Endothelial cell of umbilical vein (primary cell): ENCODE results near the gene FANCC. TPM values are rescaled to one million over a fixed set of nuclear protein-coding genes. Genes with fewer than 3 reads are reported as not detected.

ENCODE experiments used
- BruUV-seq: library from RNA; stranded (reverse); fragments of 400-500 nt; replicated peaks from 2 replicates; lab custom pipeline; 2021; lab: Mats Ljungman, UMichigan
- CTCF ChIA-PET: fragments of 300-600, 350-600 bp; sonication (Branson Sonifier 250); formaldehyde crosslinking; loops from one replicate; lab custom pipeline; 2021; ENCODE audit warnings: antibody characterized with exemption, inconsistent platforms; lab: Charles Lee
- POLR2A ChIA-PET: fragments of 300-600, 350-600 bp; sonication (Branson Sonifier 250); formaldehyde crosslinking; loops from one replicate; lab custom pipeline; 2021; ENCODE audit warnings: antibody characterized with exemption, inconsistent platforms; lab: Charles Lee
- DNase-seq: peaks from one replicate; pipeline ENCODE4 v3.0.0-alpha.2; 2011; ENCODE audit warnings: low read depth, low spot score
- FAIRE-seq: peaks from 2 replicates; lab custom pipeline; 2011; peaks lifted over from hg19 to GRCh38; lab: Jason Lieb, UNC
- H2AFZ ChIP-seq: 2 replicates; pipeline ENCODE4 v1.6.0; 2012; ENCODE audit warnings: low read depth, low read length, control low read depth, inconsistent platforms
- H3K27ac ChIP-seq: 2 replicates; pipeline ENCODE4 v1.5.1; 2011; ENCODE audit warnings: low read depth, mild to moderate bottlenecking, control low read depth, low read length, moderate library complexity; ENCODE audit not compliant: insufficient read depth
- H3K27me3 ChIP-seq, 2 experiments: 2 replicates each; pipeline versions ENCODE4 v1.6.0 to v1.6.1; 2011; ENCODE audit warnings: low read length in 2 of 2, mixed read lengths in 1 of 2; ENCODE audit not compliant: control insufficient read depth in 2 of 2, insufficient read depth in 2 of 2
- H3K36me3 ChIP-seq, 2 experiments: 2 replicates in 1 of 2; 3 replicates in 1 of 2; pipeline ENCODE4 v1.5.1; 2011; ENCODE audit warnings: low read length in 2 of 2, mild to moderate bottlenecking in 1 of 2, moderate library complexity in 1 of 2; ENCODE audit not compliant: control insufficient read depth in 2 of 2, insufficient read depth in 2 of 2; ENCODE audit errors: extremely low read depth in 1 of 2
- H3K4me1 ChIP-seq: 3 replicates; pipeline ENCODE4 v1.5.1; 2011; ENCODE audit warnings: mild to moderate bottlenecking, low read length; ENCODE audit not compliant: control insufficient read depth, insufficient read depth; ENCODE audit errors: extremely low read depth
- H3K4me2 ChIP-seq: 2 replicates; pipeline ENCODE4 v1.6.1; 2011; ENCODE audit warnings: low read length, control low read depth, mixed read lengths; ENCODE audit not compliant: insufficient read depth
- H3K4me3 ChIP-seq, 3 experiments: fragments of 200-600 bp in 1 of 3; sonication (generic), shearing (Covaris generic) in 1 of 3; replicated peaks in 1 of 3; 2 replicates each; pipeline ENCODE4 v1.5.1; 2011 to 2016; ENCODE audit warnings: control low read depth in 3 of 3, low read length in 3 of 3, mild to moderate bottlenecking in 2 of 3, inconsistent platforms in 1 of 3, low read depth in 1 of 3, moderate library complexity in 1 of 3; ENCODE audit not compliant: insufficient read depth in 1 of 3
- H3K79me2 ChIP-seq: 2 replicates; pipeline ENCODE4 v1.6.0; 2012; ENCODE audit warnings: low read length, inconsistent platforms; ENCODE audit not compliant: control insufficient read depth, insufficient read depth
- H3K9ac ChIP-seq: replicated peaks from 2 replicates; pipeline ENCODE3; 2011; ENCODE audit warnings: low read length, control low read depth; ENCODE audit not compliant: insufficient read depth; ENCODE audit errors: extremely low read depth
- H3K9me1 ChIP-seq: replicated peaks from 3 replicates; pipeline ENCODE4 v1.6.0; 2011; ENCODE audit warnings: mild to moderate bottlenecking, low read length; ENCODE audit not compliant: control insufficient read depth, insufficient read depth; ENCODE audit errors: extremely low read depth
- H3K9me3 ChIP-seq: replicated peaks from 2 replicates; pipeline ENCODE4 v1.5.1; 2012; ENCODE audit warnings: low read length, inconsistent platforms; ENCODE audit not compliant: control insufficient read depth, insufficient read depth
- H4K20me1 ChIP-seq: replicated peaks from 2 replicates; pipeline ENCODE3; 2011; ENCODE audit warnings: mild to moderate bottlenecking, low read length; ENCODE audit not compliant: control insufficient read depth, insufficient read depth; ENCODE audit errors: extremely low read depth
- CTCF ChIP-seq, 2 donors: IDR thresholded peaks; 1 replicate in 1 of 2; 2 replicates in 1 of 2; pipeline ENCODE4 v1.5.1; 2011; ENCODE audit warnings: low read length in 2 of 2, mild to moderate bottlenecking in 2 of 2, moderate library complexity in 2 of 2, control low read depth in 1 of 2, inconsistent platforms in 1 of 2, low read depth in 1 of 2; ENCODE audit not compliant: insufficient read depth in 1 of 2; ENCODE audit errors: extremely low read depth in 1 of 2
- EZH2 ChIP-seq: IDR thresholded peaks from 2 replicates; pipeline ENCODE4 v1.6.1; 2012; ENCODE audit warnings: borderline replicate concordance, low read depth, mild to moderate bottlenecking, moderate library complexity, low read length, inconsistent platforms; ENCODE audit not compliant: severe bottlenecking
- JUN ChIP-seq: IDR thresholded peaks from 2 replicates; pipeline ENCODE4 v1.6.1; 2011; ENCODE audit warnings: borderline replicate concordance, low read depth; ENCODE audit not compliant: insufficient read length, insufficient read depth
- MYC ChIP-seq: IDR thresholded peaks from one replicate; pipeline ENCODE4 v1.6.1; 2011; ENCODE audit warnings: mild to moderate bottlenecking, low read depth, low read length
- POLR2A ChIP-seq: IDR thresholded peaks from 2 replicates; pipeline ENCODE4 v1.6.1; 2012; ENCODE audit warnings: low read depth, mild to moderate bottlenecking, control low read depth, low read length
- POLR2AphosphoS5 ChIP-seq: IDR thresholded peaks from 2 replicates; pipeline ENCODE4 v1.6.1; 2012; ENCODE audit warnings: low read depth, mild to moderate bottlenecking, control low read depth, low read length, moderate library complexity; ENCODE audit not compliant: insufficient read depth
- dilution Hi-C: fragments of 300-500 bp; cut with MboI; formaldehyde crosslinking; loops from one replicate; pipeline ENCODE4 v1.15.0; 2019; ENCODE audit warnings: low sequenced_read_pairs; ENCODE audit not compliant: extremely low pct_ligation_motif_present
- intact Hi-C: fragments of 100-400 bp; cut with micrococcal nuclease; formaldehyde crosslinking; loops from one replicate; pipeline ENCODE4 v1.10.0; 2022
- polyA plus RNA-seq, 4 experiments: library from polyadenylated mRNA; depleted of rRNA in 3 of 4; stranded (reverse) in 3 of 4; unstranded in 1 of 4; fragments of >200 nt; gene quantifications; 2 replicates each; pipeline versions ENCODE4 v1.2.1 to v1.2.3, GENCODE V29; 2011 to 2012; ENCODE audit warnings: missing spikeins in 1 of 4
- total RNA-seq: library from RNA; stranded (reverse); gene quantifications from 2 replicates; pipeline ENCODE4 v1.2.3, GENCODE V29; 2021

Gene FANCC
- total and polyA plus RNA-seq, 2 donors (not counting 3 experiments of a cell fraction or from before 2014, with no cell fraction given): 5.7 to 13.1 TPM

GRCh38 chr9:95341293-95341962 is 23.9 kb upstream of the FANCC start:
- no peak overlapping the region for H2AFZ ChIP-seq
- H3K9me1 ChIP-seq: no peaks in the 10 kb centered on the region
- peak; percentile 21 for DNase-seq
- H4K20me1 ChIP-seq: no peaks in the 10 kb centered on the region
- H3K27me3 ChIP-seq: no peaks in the 10 kb centered on the region
- BruUV-seq: no TSS peak
- no peaks in the 10 kb centered on the region for H3K79me2 ChIP-seq
- no peak for FAIRE-seq
- dilution Hi-C loops: no loop called here
- intact Hi-C loops: no loop called here
- POLR2A ChIA-PET: no interaction called here
- H3K4me2 ChIP-seq: no peak overlapping the region
- H3K36me3 ChIP-seq: no peaks in the 10 kb centered on the region
- CTCF ChIA-PET: interaction anchor here (0.7 to 1.9 kb wide), 7 partner anchors 9 to 876 kb away, joined by 3 to 5 read pairs (median 3); no protein-coding TSS in a partner anchor
- no peak overlapping the region for H3K9ac ChIP-seq
- no peaks in the 10 kb centered on the region for H3K4me1 ChIP-seq
- no peak overlapping the region for H3K4me3 ChIP-seq
- no peak overlapping the region for H3K27ac ChIP-seq
- H3K9me3 ChIP-seq: no peaks in the 10 kb centered on the region
- TF ChIP-seq JUN (no peak), POLR2A (no peak), CTCF (IDR thresholded peaks at IDR 0.05; ENCODE audit: extremely low read depth in 1 of 2, insufficient read depth in 1 of 2, low read depth in 1 of 2, low read length in 2 of 2) (peak in 1 of 2 donors; percentile 21)

DNA sequence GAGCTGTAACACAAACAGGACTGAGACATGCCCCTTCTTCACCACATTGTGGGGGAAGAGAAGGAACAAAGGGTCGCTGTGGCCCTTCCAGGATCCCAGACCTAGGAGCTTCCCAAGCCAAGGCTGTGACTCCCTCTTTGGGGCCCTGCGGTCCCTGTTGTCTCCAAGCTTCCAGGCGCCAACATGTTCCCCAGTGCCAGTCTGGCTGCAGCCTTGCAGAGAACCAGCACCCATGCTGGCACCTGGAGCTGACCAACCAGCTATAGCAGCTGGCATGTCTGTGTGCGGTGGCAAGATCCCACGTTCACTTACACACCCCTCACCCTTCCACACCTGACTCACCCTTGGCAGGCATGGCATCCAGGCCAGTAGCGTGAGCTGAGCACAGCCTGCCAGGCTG is 20.7 kb upstream of the FANCC start:
- BruUV-seq: no TSS peak
- no peak for FAIRE-seq
- Histone ChIP-seq H4K20me1 (no peaks in the 10 kb centered on the region), H3K9me3 (no peaks in the 10 kb centered on the region), H3K4me3 (no peak overlapping the region), H3K36me3 (no peaks in the 10 kb centered on the region), H3K79me2 (no peaks in the 10 kb centered on the region), H3K4me2 (no peak overlapping the region), H3K27me3 (no peaks in the 10 kb centered on the region), H3K9ac (no peak overlapping the region), H2AFZ (no peak overlapping the region), H3K9me1 (no peaks in the 10 kb centered on the region), H3K4me1 (no peaks in the 10 kb centered on the region), H3K27ac (no peak overlapping the region)
- dilution Hi-C loops: no loop called here
- DNase-seq: no peak
- intact Hi-C loops: no loop called here
- ChIA-PET POLR2A (no interaction called here), CTCF (interaction anchor here (1.3 to 2.9 kb wide), 3 partner anchors 10 to 17 kb away, joined by 3 to 14 read pairs (median 4); no protein-coding TSS in a partner anchor)
- TF ChIP-seq MYC (no peak), POLR2AphosphoS5 (no peak), EZH2 (no peak), POLR2A (no peak)
